Measurements from ENCODE around the gene GMFB.

- no peak for TF ChIP-seq POLR2A (IDR thresholded peaks at IDR 0.05)
- TF ChIP-seq CTCF (IDR thresholded peaks at IDR 0.05) = no peak
Measured at GRCh38 chr14:54444681-54445080, 44.1 kb downstream of the GMFB start.

Data from vagina (tissue), 2 donors.